ENCODE data around the gene OR2M5.

Gene OR2M5, protein sequence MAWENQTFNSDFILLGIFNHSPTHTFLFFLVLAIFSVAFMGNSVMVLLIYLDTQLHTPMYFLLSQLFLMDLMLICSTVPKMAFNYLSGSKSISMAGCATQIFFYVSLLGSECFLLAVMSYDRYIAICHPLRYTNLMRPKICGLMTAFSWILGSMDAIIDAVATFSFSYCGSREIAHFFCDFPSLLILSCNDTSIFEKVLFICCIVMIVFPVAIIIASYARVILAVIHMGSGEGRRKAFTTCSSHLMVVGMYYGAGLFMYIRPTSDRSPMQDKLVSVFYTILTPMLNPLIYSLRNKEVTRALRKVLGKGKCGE

GRCh38 chr1:248144513-248145198 is at the start of gene OR2M5:
Gene OR2M5, plus strand, starts transcription at chr1:248145148. Its CDS starts 0 bp downstream, at chr1:248145148.
- Mint-ChIP-seq H3K27ac (no peak within 1 kb of the TSS), H3K36me3 (ENCODE audit: low read depth) (no peaks in the 10 kb centered on the region), H3K27me3 (no peaks in the 10 kb centered on the region), H3K4me1 (ENCODE audit: low read depth) (no peaks in the 10 kb centered on the region), H3K4me3 (no peak within 1 kb of the TSS), H3K9me3 (peaks cover 21% of the 10 kb centered on the region)
- no peak for DNase-seq

- Mint-ChIP-seq H3K9me3 (peaks cover 6% of the 10 kb centered on the region), H3K36me3 (ENCODE audit: low read depth) (no peaks in the 10 kb centered on the region), H3K27ac (no peak overlapping the region), H3K4me3 (no peak overlapping the region), H3K4me1 (ENCODE audit: low read depth) (no peaks in the 10 kb centered on the region), H3K27me3 (no peaks in the 10 kb centered on the region)
- no peak for DNase-seq
Observed at GRCh38 chr1:248098529-248098928, 46.4 kb upstream of the OR2M5 start.

- DNase-seq = no peak
- H3K4me3 Mint-ChIP-seq = no peak overlapping the region
Observed at GRCh38 chr1:248102847-248103246, 42.1 kb upstream of the OR2M5 start.

DNA sequence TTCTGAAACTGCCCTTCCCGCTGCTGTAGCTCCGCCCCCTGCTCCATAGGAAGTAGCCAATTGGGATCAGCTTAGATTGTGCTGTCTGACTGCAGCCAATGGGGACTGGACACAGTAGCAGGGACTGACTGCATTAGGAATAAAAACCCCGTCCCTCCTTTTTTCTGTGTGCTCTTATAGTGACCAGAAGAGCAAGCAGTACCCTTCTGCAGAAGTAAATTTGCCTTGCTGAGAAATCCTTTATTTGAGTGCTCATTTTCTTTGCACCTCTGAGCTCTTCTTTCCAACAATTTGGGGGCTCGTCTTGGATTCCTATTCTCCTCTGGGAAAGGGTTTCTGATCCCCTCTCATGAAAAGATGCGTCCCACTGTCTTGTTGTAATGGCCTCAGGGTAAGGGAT is 33.8 kb upstream of the OR2M5 start:
- H3K4me1 Mint-ChIP-seq (ENCODE audit: low read depth) = no peaks in the 10 kb centered on the region
- H3K9me3 Mint-ChIP-seq = peaks cover 25% of the 10 kb centered on the region
- no peaks in the 10 kb centered on the region for H3K27me3 Mint-ChIP-seq
- H3K27ac Mint-ChIP-seq = no peak overlapping the region
- H3K4me3 Mint-ChIP-seq = no peak overlapping the region
- DNase-seq = no peak
- H3K36me3 Mint-ChIP-seq (ENCODE audit: low read depth) = no peaks in the 10 kb centered on the region

More at GRCh38 chr1:248102847-248103246, 42.1 kb upstream of the OR2M5 start:
- Mint-ChIP-seq H3K36me3 (ENCODE audit: low read depth) (no peaks in the 10 kb centered on the region), H3K9me3 (peaks cover 6% of the 10 kb centered on the region), H3K27ac (no peak overlapping the region), H3K4me1 (ENCODE audit: low read depth) (no peaks in the 10 kb centered on the region), H3K27me3 (no peaks in the 10 kb centered on the region)

- Mint-ChIP-seq H3K27me3 (no peaks in the 10 kb centered on the region), H3K9me3 (peaks cover 20% of the 10 kb centered on the region), H3K27ac (no peak overlapping the region), H3K4me3 (no peak overlapping the region), H3K4me1 (ENCODE audit: low read depth) (no peaks in the 10 kb centered on the region), H3K36me3 (ENCODE audit: low read depth) (no peaks in the 10 kb centered on the region)
- no peak for DNase-seq
Observed at GRCh38 chr1:248114890-248115289, 30.1 kb upstream of the OR2M5 start.

DNA sequence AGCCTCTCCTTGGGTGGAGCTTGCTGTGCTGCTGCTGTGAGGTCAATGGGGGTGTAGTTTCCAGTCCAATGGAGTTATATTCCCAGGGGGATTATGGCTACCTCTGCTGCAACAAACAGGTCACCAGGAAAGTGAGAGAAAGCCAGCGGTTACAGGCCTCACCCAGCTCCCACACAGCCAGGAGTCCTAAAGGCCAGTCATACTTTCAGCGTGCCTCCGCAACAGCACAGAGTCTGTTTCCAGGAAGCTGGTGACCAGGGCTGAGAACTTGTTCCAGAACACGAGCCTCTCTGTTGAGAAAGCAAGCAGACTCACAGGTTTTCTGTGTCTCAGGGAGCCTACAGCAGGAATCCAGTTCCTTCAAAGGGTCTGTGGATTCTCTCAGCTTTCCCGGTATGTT is 17.3 kb upstream of the OR2M5 start:
- no peak overlapping the region for H3K4me3 Mint-ChIP-seq
- H3K36me3 Mint-ChIP-seq (ENCODE audit: low read depth) = no peaks in the 10 kb centered on the region
- H3K27ac Mint-ChIP-seq = no peak overlapping the region
- H3K27me3 Mint-ChIP-seq = no peaks in the 10 kb centered on the region
- H3K9me3 Mint-ChIP-seq = peaks cover 18% of the 10 kb centered on the region
- H3K4me1 Mint-ChIP-seq (ENCODE audit: low read depth) = no peaks in the 10 kb centered on the region
- no peak for DNase-seq

DNA sequence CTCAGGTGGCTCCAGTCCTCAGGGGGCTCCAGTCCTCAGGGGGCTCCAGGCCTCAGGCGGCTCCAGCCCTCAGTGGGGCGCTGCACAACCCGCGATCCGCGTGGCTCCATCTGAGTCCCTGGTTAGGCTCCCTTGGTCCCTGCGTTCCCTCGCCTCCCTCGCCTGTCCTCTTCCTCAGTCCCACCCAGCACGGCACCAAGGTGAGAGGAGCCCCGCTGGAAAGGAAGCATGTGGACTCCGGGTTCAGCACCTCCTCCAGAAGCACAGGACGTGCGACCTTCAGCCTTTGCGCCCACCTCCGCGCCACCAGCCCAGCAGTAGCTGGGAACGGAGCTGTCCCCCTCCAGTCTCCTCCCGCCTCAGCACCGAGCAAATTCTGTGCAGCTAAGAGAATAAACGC is 8.1 kb upstream of the OR2M5 start:
- H3K4me1 Mint-ChIP-seq (ENCODE audit: low read depth) = no peaks in the 10 kb centered on the region
- H3K4me3 Mint-ChIP-seq = no peak overlapping the region
- H3K36me3 Mint-ChIP-seq (ENCODE audit: low read depth) = no peaks in the 10 kb centered on the region
- H3K27me3 Mint-ChIP-seq = no peaks in the 10 kb centered on the region
- no peak for DNase-seq
- no peak overlapping the region for H3K27ac Mint-ChIP-seq
- peaks cover 3% of the 10 kb centered on the region for H3K9me3 Mint-ChIP-seq

- Mint-ChIP-seq H3K36me3 (ENCODE audit: low read depth) (no peaks in the 10 kb centered on the region), H3K9me3 (peaks cover 3% of the 10 kb centered on the region), H3K4me3 (no peak overlapping the region), H3K4me1 (ENCODE audit: low read depth) (no peaks in the 10 kb centered on the region), H3K27ac (no peak overlapping the region), H3K27me3 (no peaks in the 10 kb centered on the region)
- DNase-seq = no peak
Observed at GRCh38 chr1:248140846-248141245, 4.1 kb upstream of the OR2M5 start.

GRCh38 chr1:248143311-248143710 is 1.6 kb upstream of the OR2M5 start:
- Mint-ChIP-seq H3K27ac (no peak overlapping the region), H3K27me3 (no peaks in the 10 kb centered on the region), H3K4me3 (no peak overlapping the region), H3K36me3 (ENCODE audit: low read depth) (no peaks in the 10 kb centered on the region), H3K9me3 (peaks cover 17% of the 10 kb centered on the region), H3K4me1 (ENCODE audit: low read depth) (no peaks in the 10 kb centered on the region)
- no peak for DNase-seq

DNA sequence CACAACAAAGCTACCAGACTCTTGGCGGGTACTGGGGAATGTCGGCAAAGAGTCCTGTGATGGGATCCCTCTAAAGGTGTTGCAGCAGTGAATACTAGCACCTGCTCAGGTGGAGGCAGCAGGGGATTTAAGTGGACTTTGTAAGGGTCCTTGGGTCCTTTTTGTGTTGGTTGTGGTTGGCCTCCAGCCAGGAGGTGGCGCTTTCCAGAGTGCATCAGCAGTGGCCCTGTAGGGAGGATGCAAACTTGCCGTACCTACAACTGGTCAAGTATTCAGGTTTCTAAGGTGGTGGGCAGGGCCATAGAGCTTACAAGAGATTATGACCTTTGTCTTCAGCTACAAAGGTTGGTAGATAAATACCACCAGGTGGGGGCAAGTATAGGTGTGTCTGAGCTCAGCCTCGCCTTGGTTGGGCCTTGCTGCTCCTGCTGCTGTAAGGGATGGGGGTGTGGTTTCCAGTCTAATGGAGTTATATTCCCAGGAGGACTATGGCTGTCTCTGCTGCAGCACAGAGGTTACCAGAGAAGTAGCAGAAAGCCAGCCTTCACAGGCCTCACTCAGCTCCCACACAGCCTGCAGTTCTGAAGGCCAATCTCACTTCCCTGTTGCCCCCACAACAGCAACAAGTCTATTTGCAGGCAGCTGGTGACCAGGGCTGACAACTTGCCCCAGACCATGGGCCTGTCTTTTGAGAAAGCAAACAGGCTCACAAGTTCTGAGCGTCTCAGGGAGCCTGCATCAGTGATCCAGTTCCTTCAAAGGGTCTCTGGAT is 7.3 kb downstream of the OR2M5 start:
- H3K27me3 Mint-ChIP-seq = no peaks in the 10 kb centered on the region
- H3K27ac Mint-ChIP-seq = no peak overlapping the region
- peaks cover 14% of the 10 kb centered on the region for H3K9me3 Mint-ChIP-seq

DNA sequence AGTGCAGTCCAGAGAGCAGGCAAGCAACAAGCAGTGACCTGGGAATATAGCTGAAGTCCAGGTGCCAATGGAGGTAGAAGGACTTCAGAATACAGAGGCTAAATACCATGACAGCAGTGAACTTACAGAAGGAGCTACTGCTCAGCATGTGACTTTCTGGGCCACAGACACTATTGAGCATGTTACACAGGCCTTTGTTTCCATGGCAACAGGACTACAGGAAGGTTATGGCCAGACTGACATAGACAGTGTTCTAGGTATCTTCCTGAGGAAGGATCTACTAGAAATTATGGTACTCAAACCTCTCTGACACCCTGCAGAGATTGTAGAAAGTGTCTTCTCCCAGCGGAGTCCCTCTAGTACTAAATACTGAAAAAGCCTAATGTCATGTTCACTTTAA is 11.0 kb downstream of the OR2M5 start:
- no peak for DNase-seq
- H3K4me1 Mint-ChIP-seq (ENCODE audit: low read depth) = no peaks in the 10 kb centered on the region
- no peaks in the 10 kb centered on the region for H3K9me3 Mint-ChIP-seq
- H3K27me3 Mint-ChIP-seq = no peaks in the 10 kb centered on the region
- H3K4me3 Mint-ChIP-seq = no peak overlapping the region
- H3K36me3 Mint-ChIP-seq (ENCODE audit: low read depth) = no peaks in the 10 kb centered on the region
- H3K27ac Mint-ChIP-seq = no peak overlapping the region

More for the DNA sequence above, 7.3 kb downstream of the OR2M5 start:
- H3K4me1 Mint-ChIP-seq (ENCODE audit: low read depth) = no peaks in the 10 kb centered on the region
- no peak overlapping the region for H3K4me3 Mint-ChIP-seq
- H3K36me3 Mint-ChIP-seq (ENCODE audit: low read depth) = no peaks in the 10 kb centered on the region
- no peak for DNase-seq

- Mint-ChIP-seq H3K27ac (no peak overlapping the region), H3K4me1 (ENCODE audit: low read depth) (no peaks in the 10 kb centered on the region), H3K27me3 (no peaks in the 10 kb centered on the region), H3K36me3 (ENCODE audit: low read depth) (no peaks in the 10 kb centered on the region), H3K9me3 (no peaks in the 10 kb centered on the region), H3K4me3 (no peak overlapping the region)
- no peak for DNase-seq
Observed at GRCh38 chr1:248158758-248159157, 13.8 kb downstream of the OR2M5 start.

- Mint-ChIP-seq H3K4me1 (ENCODE audit: low read depth) (no peaks in the 10 kb centered on the region), H3K27me3 (no peaks in the 10 kb centered on the region), H3K36me3 (ENCODE audit: low read depth) (no peaks in the 10 kb centered on the region), H3K9me3 (no peaks in the 10 kb centered on the region), H3K27ac (no peak overlapping the region), H3K4me3 (no peak overlapping the region)
- no peak for DNase-seq
Observed at GRCh38 chr1:248164031-248164430, 19.1 kb downstream of the OR2M5 start.

DNA sequence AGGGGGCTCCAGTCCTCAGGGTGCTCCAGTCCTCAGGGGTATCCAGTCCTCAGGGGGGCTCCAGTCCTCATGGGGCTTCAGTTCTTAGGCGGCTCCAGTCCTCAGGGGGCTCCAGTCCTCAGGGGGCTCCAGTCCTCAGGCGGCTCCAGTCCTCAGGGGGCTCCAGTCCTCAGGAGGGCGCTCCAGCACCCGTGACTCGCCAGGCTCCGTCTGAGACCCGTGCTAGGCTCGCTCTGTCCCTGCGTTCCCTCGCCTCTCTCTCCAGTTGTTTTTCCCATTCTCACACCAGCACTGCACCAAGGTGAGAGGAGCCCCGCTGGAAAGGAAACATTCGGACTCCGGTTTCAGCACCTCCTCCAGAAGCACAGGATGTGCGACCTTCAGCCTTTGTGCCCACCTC is 20.2 kb downstream of the OR2M5 start:
- H3K4me1 Mint-ChIP-seq (ENCODE audit: low read depth) = no peaks in the 10 kb centered on the region
- H3K4me3 Mint-ChIP-seq = no peak overlapping the region
- H3K36me3 Mint-ChIP-seq (ENCODE audit: low read depth) = no peaks in the 10 kb centered on the region
- H3K27me3 Mint-ChIP-seq = no peaks in the 10 kb centered on the region
- DNase-seq = no peak
- H3K9me3 Mint-ChIP-seq = no peaks in the 10 kb centered on the region
- no peak overlapping the region for H3K27ac Mint-ChIP-seq

GRCh38 chr1:248174521-248174920 is 29.6 kb downstream of the OR2M5 start, which contains the start of gene OR2M2:
Gene OR2M2, plus strand, starts transcription at chr1:248174821. Its CDS starts 5,165 bp downstream, at chr1:248179986.
- no peak for DNase-seq
- no peaks in the 10 kb centered on the region for H3K4me1 Mint-ChIP-seq (ENCODE audit: low read depth)
- H3K27me3 Mint-ChIP-seq = no peaks in the 10 kb centered on the region
- peaks cover 2% of the 10 kb centered on the region for H3K9me3 Mint-ChIP-seq
- H3K36me3 Mint-ChIP-seq (ENCODE audit: low read depth) = no peaks in the 10 kb centered on the region
- H3K4me3 Mint-ChIP-seq = no peak within 1 kb of the TSS
- H3K27ac Mint-ChIP-seq = no peak within 1 kb of the TSS
